Suppressor macrophage treated with lipopolysaccharide for 4 hours (primary cell): ENCODE data around the gene MAP7D1.

Experiments
- DNase-seq: peaks from one replicate; pipeline ENCODE4 v3.0.0-alpha.2; 2020

Gene MAP7D1

DNA sequence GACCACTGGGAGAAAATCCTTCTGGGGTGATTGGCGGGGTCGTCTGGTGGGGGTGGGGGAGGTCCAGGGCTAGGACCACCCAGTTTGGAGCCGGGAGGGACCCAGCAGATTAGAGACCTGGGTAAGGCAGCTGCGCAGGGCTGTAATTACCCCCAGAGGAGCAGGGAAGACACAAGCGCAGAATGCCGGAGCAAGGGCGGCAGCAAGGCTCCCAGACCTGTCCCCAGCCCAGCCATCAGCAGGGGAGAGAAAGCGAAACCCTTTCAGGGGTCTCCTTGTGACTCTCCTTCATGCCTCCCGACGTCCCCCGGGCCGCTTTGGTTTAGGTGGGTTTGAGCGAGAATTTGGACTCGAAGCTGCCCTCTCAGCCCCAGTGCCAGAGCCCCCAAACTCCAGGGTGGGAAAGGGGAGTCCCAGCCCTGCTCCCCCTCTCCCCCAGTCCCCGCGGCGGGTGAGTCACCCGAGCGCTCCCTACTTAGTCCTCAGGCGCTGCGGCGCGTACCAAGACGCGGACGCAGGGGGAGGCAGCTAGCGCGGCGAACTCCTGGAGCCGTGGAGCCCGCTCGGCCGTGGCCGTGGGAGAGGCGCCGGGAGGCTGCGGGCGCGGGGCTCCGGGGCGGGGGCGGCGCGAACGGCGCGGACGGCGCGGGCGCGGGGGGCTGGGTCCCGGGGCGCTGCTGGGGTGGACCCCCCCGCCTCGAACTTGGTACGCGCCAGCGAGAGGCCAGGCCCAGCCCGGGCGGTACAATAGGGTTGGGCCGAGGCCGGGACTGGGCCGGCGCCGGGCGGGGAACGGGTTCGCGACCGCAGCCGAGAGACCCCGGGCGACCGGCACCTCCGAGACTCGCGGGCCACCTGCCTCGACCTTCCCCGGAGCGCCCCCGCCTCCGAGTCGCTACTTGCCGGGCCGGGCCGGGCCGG lies at the start of gene MAP7D1:
MAP7D1 (plus strand) TSS at position 753 of the 921 bp plus-strand sequence. CDS start 258 bp downstream, outside the sequence.
- peak; percentile 91 for DNase-seq

DNA sequence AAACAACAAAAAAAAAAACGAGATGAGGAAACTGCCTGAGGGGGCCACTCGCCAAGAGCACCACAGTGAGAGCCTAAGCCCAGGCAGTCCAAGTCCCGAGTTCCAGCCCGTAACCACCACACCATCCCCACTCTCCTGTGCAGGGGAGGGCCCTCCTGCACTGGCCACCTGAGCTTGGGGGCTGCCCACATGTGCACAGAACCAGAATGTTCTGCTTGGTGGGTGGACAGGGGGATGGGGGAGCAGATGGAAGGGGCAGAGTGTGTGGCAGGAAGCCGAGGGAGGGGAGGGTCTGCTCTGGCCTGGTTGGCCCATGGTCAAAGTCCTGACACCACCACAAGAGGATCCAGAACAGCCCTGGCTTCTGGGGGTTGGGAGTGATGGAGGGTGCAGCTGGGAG lies 49.7 kb upstream of the MAP7D1 start:
- DNase-seq = no peak

DNA sequence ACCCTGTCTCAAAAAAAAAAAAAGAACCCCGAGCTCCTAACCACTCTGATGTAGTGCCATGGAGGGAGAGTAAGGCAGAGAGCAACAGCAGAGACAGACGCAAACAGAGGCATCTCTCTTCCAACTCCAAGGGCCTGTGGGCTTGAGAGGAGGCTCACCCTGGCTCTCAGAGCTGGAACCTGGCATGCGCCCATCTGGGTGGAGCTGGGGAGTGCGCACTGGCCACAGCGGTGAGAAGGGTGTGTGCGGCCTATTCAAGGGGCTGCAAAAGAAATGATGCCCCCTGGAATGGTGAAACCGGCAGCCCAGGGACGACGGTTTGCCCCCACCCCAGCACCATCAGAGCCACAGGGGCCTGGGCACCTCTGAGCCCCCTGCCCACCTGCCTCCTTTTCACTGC lies 48.6 kb upstream of the MAP7D1 start:
- DNase-seq = no peak

DNA sequence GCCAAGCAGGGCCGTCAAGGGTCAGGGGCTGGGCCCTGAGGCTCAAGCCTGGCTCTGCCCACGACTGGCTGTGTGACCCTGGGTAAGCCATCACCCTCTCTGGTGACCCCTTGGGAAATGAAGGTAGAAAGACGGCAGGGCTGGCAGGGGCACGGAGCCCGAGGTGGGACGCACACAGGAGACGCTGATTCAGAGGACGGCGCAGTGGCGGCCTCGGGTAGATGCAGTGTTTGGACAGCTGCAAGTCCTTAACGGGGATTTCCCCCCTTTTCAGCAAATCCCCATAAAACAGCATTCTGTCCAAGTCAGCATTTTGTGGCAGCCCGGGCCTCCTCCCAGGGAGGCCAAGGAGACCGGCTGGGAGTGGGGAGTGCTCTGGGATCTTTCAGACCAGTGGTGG lies 47.6 kb upstream of the MAP7D1 start:
- DNase-seq = no peak

DNA sequence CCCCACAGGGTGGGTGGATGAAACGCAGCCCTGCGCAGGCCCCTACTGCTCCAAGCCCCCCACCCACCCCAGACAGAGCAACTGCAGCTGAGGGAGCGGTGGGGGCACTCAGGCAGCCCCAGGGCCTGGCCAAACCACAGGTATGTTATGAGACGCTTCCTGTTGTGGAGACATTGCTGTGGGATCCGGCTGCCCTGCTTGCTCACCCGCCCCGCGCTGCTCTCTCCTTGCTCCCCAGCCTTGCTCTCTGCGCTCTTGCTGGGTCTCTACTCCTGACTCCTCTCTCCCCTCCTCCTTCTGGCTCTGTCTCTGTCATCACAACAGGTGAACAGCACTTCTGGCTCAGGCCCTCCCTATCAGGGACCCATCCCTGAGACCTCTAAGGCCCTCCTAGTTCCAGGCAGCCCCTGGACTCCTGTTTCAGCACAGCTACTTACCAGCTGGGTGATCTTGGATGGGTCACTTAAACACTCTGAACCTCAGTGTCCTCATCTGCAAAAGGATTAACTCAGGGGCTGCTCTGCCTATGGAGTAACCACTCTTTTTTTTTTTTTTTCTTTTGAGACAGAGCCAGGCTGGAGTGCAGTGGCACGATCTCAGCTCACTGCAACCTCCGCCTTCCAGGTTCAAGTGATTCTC lies 46.8 kb upstream of the MAP7D1 start:
- no peak for DNase-seq

DNA sequence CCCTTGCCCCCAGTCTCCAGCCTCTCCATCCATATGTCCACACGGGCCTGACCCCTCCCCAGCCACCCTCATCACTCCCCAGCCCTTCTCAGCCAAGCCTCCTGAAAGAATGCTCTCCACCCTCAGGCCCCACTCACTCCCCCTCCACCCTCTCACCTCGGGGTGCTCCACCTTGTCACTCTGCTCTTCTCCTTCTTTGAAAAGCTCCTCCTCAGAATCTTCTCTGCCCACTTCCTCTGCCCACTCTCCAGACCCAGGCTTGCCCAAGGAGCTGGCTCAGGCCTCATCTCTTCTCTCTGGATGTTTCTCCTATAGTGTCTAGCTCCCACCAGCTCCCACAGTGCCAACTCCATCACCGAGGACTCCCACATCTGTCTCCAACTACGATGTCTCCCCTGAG lies 44.8 kb upstream of the MAP7D1 start:
- no peak for DNase-seq

DNA sequence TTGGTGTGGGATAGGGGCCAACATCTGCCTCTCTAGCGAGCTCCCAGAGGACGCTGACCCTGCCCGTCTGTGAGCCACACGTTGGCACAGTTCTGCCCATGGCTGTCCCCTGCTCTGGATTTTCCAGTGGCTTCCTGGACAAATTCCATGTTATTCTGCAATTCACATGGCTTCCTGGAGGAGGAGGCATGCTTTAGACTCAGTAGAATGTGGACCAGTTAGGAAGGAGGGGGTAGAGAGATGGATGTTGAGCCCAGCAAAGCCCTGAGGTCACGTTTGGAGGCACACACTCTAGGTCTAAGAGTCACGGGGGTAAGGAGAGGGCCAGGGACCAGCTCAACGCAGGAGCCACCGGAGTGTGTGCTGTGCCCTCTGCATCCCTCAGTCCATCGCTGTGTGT lies 43.1 kb upstream of the MAP7D1 start:
- no peak for DNase-seq

DNA sequence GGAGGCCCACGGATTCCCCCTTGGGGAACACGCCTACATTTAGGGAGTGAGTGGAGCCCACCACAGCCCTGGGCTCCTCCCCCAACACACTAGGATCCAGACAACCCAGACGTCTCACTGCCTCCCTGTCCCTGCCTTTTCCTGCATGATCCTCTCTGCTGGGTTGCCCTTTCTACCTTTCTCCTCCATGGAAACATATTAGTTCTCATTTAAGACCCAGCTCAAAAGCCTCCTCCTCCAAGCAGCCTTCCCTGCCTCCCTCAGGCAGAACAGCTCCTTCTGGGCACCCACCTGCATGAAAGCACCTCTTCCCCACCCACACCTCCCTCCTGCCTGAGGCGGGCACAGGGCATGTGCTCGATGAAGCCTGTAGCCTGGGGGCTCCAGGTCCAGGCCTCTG lies 41.6 kb upstream of the MAP7D1 start:
- DNase-seq = no peak

DNA sequence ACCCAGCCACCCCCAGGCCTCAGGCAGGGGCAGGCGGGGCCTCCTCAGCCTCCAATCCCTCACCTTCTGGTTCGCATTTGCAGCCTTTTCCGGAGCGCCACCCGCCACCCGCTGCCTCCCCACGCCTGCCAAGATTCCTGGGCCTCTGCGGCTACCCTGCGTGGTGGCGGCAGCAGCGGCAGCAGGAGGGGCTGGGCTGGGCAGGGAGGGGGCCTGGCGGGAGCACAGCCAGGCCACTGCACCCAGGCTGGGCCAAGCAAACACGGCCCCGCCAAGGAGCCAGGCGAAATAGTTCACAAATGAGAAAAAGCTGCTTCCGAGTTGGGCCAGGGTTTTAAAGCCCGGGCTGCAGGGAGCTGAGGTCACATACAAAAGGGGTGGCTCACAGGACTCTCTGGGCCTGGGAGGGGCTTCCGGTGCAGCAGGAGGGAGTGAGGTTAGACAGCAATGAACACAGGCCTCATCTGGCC lies 40.7 kb upstream of the MAP7D1 start:
- no peak for DNase-seq

DNA sequence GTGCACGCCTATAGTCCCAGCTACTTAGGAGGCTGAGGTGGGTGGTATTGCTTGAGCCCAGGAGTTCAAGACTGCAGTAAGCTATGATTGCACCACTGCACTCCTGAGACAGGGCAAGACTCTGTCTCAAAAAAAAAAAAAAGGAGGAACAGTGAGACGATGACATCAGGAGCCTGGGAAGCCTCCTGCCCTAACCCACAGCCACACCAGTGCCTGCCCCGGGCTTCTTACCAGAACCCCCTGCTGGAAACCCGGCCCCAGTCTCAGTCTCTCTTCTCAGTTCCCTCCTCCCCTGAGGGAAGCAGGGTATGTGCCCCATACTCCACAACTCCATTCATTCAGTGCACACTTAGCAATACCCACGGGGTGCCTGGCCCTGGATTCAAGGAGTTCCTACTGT lies 40.0 kb upstream of the MAP7D1 start:
- DNase-seq = peak; percentile 71

DNA sequence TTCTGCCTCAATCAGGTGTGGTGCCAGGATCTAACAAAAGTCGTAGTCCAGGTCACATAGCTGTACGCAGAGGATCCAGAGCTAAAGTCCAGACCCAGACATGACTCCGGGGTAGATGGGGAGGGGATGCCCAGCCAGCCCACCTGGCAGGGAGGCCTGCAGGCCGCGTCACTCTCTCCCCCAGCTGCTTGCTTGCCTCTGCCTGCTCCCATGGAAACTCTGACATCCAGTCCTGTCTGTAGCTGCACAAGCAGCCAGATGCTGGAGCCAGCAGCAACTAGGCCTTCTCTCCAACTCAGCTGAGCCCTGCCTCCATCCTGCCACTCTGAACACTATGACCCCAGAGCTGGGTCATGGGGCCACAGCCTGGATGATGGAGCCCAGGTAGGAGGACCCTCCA lies 39.1 kb upstream of the MAP7D1 start:
- no peak for DNase-seq

DNA sequence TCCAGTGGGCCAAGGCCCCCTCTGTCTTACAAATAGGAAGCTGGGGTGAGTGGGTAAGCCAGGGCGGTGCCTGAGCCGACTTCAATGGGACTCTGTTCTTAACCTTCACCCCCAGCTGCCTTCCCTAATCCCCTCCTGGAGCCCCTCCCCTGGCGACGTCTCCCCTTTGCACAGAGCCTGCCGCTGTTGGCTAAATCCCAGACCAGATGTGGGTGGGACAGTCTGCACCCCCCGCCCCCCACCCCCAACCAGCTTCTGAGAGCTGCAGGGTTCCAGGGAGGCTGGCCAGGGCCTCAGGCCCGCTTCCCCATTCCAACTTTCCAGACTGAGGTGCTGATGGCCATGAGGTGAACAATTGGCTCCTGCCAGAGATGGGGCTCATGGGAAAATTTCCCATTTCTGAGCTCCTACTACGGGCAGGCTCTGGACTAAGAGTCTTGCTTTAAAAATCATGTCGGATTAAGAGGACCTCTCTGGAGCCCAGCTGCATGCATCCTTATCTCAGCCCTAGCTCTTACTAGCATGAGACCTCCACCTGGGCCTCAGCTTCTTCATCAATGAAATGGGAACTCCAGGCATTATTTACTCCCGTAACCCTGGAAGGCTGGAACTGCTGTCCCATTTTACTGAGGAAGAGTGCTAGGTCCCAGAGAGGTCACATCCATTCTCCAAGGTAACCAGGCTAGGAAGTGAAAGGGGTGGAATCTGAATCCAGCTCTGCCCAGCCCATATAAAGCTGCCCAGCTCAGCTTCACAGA lies 37.3 kb upstream of the MAP7D1 start:
- no peak for DNase-seq

DNA sequence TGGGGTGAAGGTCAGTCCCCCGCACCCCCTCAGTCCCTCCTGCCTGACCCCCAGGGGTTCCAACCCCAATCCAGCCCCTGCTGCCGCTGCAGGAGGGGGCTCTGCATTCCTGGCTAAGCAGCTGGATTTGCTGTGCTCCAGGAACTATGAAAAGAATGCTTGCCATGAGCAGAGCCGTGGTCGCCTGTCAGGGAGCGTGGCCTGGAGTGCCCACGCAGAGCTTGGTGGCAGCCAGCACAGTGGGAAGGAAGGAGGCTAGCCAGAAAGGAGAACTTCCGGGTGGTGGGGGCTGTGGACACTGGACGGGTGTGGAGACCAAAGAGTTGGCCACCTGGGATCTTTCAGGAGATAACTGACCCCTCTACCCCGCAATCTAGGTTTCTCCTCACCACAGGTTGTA lies 36.5 kb upstream of the MAP7D1 start:
- DNase-seq = peak; percentile 49

DNA sequence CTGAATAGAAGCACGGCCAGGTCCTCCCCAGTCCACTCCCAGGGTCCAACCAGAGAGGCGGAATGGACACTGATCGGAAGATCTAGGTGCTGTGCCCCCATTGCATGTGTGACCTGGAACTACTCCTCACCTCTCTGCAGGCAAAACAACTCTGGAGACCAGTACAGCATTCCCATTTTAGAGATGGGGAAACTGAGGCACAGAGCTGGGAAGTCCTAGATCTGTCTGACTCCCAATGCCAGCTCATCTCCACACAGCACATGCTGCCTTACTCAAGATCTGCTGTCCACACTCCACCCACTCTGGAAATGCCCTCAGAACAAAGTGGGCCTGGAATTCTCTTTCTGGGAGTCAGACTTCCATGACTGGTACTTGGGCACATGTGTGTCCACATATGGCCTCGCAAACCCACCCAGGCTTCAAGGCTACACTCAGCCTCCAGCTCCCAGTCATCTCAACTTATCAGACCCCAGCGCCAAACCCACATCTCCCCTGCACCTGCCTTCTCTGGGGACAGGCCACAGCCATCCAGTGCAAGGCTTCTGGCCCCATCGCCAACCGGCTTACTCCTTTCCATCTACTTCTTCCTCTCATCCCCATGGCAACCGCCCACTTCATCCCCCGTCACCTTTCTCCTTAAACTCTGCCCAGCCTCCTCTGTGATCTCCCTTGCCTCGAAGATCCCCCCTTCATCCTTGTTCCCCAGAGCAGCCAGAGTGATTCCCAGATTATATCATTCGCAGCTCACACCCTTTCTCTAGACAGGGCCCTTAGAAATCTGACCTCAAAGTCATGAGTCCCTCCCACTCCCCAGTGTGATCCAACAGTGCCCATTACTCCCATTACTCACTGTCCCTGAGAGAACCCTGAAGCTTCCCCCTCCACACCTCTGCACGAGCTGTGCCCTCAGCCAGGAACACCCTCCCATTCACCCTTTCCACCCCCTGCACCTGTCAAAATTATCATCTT lies 33.6 kb upstream of the MAP7D1 start:
- peak; percentile 53 for DNase-seq

DNA sequence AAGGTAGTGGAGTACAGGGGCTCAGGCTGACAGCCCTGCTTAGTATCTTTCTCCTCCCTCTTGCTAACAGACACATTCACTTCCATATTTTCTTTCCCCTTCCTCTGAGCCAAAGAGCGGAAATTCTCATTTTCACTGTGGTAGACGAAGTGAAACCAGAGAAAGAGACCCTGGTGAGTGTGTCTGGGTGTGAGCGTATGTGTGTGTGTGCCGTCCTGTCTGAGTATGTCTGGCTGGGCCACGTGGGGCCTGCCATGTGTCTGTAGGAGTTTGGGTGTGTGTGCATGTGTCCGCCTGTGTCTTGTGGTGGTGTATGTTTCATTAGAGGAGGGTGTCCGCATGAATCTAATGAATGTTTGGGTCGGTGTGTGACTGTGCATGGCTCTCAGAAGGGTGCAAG lies 32.6 kb upstream of the MAP7D1 start:
- DNase-seq = peak; percentile 91

DNA sequence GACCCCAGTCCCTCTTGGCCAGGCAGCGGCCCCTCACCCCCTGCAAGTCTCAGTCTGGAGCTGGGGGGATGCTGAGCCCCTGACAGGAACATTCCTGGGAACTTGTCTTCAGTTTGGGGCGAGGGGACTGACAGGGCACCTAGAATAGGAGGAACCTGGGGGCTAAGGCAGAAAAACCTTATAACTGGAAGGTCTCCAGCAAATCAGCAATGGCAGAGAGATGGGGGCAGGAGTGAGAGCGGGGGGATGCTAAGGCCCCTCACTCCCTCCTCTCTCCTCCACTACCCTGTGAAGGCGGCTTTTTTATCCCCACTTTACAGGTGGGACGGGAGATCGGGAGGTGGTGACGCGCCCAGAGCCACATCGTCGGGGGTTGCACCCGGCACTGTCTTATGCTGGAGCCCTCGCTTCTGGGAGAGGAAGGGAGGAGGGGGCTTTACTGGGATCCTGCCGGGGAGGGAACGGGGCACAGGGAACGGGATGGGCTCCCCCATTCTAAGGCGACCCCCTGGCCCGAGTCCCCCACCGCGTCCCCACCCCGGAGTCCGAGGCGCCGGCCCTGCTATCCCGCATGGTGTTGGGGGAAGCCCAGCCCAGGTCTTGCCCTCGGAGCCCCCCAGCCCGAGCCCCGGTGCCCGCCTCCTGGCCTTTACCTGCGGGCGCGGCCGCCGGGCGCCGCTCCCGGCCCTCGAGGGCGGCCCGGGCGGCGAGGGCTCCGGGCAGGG lies 31.4 kb upstream of the MAP7D1 start:
- no peak for DNase-seq

DNA sequence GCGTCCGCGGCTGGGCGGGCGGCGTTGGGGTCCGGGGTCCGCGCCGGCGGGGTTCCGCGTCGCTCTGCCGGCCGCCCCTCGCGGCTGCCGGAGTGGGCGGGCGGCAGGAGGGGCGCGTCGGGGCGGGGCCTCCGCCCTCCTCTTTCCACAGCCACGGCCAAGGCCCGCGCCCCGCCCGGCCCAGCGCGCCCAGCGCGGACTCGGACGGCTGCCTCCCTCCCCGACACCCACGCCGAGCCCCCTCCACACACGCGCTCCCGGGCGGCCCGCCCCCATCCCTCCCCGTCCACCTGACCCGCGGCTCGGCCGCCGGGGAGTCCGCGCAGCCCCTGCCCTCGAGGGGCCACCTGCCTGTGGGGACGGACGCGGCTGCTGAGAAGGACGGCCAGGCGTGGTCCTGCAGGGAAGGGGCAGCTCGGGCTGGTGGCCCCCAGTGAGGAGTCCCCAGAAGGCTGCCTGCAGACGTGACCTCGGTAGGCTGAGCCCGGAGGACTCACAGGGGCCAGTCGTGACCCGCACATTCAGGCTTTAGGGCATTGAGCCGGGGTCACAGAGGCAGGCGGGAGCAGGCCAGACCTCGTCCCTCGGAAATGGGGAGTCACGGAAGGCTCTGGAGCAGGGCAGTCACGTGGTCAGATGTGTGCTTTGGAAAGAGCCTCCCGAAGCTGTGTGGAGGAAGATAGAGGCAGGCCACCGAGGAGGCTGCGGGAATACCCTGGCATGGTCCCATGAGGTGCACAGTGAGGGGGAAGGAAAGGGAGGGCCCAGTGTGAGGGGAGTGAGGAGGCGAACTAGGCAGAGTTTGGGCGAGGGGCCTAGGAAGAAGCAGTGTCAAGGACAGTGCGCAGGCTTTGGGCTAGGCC lies 30.6 kb upstream of the MAP7D1 start, which contains the start of gene COL8A2:
COL8A2 (minus strand) TSS at position 94 of the 863 bp plus-strand sequence. CDS start 24,980 bp downstream, outside the sequence.
- no peak for DNase-seq

DNA sequence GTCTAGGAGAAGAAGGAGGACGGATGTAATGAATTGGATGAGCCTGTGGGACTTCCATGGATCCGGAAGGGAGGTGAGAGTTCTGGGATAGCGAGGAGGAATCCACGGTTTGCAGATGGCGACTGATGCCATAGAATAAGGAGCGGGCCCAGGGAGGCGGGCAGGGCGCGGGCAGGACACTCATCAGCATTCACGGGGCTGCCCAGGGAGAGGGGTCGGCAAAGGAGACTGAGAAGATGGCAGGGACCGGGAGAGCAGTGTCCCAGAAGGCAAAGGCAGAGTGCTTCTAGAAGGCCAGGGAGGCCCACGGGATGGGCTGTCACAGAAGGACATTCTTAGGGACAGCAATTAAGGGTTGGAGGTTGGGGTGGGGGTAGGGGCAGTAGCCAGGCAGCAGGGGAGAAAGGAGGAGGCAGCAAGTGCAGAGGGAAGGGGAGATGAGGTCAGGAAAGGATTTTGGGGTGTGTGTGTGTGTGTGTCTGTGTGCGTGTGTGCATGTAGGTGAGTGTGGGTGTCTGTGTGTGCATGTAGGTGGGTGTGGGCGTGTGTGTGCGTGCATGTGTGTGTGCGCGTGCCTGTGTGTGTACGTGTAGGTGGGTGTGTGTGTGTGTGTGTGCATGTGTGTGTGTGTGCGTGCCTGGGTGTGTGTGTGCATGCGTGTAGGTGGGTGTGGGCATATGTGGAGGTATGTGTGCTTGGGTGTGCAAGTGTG lies 29.8 kb upstream of the MAP7D1 start:
- DNase-seq = no peak

DNA sequence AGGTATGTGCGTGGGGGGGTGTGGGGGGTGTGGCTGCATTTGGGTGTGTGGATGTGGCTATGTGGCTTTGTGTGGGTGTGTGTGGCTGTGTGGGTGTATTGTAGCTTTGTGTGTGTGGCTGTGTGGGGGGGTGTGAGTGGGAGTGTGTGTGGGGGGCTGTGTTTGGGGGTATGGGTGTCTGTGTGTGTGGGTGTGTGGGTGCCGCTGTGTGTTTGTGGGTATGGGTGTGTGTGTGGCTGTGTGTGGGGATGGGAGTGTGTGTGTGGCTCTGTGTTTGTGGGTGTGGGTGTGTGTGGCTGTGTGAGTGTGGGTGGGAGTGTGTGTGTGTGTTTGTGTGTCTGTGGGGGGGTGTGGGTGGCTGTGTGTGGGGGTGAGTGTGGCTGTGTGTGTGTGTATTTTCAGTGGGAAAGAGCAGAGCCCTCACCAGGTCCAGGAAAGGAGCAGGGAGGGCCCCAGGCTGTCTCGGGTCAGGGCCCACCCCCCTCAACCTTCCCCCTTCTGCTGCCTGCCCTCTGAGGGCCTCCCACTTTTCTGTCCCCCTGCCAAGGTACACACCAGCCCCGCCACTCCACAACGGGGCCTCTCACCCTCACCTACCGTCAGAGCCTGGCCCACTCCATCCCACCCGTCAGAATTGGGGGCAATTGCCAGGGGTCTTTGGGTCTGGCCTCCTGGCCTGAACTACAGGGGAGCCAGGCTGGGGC lies 29.0 kb upstream of the MAP7D1 start:
- DNase-seq = no peak
